Stimulated activated CD8-positive, alpha-beta memory T cell treated with anti-CD3 and anti-CD28 coated beads, Interleukin-2, amount 100 ng/mL, for 1 hour (primary cell): ENCODE measurements around the gene C1orf232.
A peak's percentile ranks its signal among the peaks of the same experiment; 100 is the strongest.

Experiments used
- DNase-seq, 2 donors: peaks; one replicate each; pipeline ENCODE4 v3.0.0-alpha.2; 2020; ENCODE audit warnings: low read depth in 2 of 2

Gene C1orf232

DNA sequence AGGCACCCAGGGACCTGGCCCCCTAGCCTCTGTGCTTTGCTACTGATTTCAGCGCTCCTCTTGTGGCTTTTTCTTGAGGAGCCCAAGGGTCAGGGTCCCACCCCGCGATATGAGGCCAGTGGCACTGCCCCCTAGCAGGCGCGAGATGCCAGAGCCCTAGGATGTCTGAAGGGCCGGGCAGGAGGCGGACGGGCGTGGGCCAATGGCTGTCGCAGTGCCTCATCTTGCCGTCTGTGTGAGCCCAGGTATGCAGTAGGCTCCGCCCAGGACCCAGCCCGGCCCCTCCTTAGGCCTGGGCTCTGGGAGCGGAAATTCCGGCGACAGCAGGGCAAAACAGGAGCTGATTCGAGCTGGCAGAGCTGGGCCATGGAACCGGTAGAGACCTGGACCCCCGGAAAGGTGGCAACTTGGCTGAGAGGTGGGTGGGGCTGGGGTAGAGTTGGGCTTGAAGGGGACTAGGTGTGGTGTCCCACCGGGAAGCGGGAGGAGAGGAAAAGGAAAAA is 8.5 kb upstream of the C1orf232 start, which contains the start of gene CNKSR1:
CNKSR1 (plus strand) TSS at position 310 of the 503 bp plus-strand sequence; CDS start at position 367, 57 bp downstream.
- no peak for DNase-seq

DNA sequence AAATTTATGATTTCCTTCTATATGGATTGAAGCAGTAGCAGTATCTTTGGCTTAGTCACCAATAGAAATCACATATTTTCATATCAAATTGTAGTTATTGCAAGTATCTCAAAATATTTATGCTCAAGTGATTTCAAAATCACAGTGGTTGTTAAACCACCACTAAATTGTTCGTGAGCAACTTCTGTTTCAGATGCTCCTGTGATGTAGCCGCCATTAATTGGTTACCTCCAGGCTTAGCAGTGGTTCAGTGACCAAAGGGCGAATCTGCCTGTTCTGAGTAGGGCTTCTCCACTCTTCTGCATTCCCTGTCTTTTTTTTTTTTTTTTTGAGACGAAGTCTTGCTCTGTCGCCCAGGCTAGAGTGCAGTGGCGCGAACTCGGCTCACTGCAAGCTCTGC is 6.6 kb upstream of the C1orf232 start:
- no peak for DNase-seq

DNA sequence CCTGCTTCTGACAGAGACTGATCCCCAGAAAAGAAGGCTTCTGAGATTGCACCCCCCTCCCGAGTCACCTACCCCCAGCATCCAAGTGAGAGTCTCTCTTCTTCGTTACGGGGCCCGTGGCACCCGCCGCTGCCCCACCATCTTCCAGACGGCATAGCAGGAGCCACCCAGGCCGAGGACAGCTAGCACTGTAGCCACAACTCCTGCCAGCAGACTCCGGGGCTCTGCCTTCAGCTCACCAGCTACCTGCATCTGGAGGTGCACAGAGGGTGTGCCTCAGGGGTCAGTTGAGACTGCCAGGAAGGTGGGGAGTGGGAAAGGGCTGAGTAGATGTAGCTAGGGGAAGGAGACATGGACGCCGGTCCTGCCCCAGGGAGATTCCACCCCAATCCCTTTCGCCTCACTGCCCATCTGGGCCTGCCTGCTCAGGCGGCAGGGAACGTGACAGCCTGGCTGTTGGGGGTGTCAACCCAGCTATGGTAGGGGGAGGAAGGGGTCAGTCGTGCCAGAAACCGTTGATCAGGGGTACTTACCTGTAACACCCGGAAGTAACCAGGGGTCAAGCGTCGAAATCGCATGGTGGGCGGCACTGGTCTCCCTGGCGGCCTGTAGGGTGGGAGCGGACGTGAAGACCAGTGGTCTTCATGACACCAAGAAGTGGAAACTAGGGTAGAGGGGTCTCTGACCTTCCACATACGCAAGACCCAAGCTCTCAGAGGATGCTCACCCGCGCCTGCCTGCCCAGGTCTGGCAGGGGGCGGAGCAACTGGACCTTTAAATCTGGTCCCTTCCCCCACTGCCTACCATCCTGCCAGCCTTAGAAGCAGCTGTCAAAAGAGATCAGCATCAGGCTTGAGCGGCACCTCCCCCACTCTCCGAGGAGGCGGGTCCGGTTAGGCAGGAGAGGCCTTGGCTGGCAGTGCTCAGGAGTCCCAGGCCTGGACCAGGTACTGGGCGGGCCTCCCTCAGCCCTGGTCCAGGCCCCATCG is 2.6 kb upstream of the C1orf232 start, which contains the start of gene ZNF593OS:
ZNF593OS (minus strand) TSS at position 749 of the 989 bp plus-strand sequence; CDS start at position 578, 171 bp downstream.
- no peak for DNase-seq

GRCh38 chr1:26170472-26170821 is 1.7 kb upstream of the C1orf232 start:
- no peak for DNase-seq

- peak; percentile 72 to 74 for DNase-seq
These were observed 1.1 kb upstream of the C1orf232 start, which contains the start of gene ZNF593 for GRCh38 chr1:26169669-26170471. Gene ZNF593 (plus strand): TSS chr1:26169908. CDS start chr1:26169984, 76 bp downstream.

DNA sequence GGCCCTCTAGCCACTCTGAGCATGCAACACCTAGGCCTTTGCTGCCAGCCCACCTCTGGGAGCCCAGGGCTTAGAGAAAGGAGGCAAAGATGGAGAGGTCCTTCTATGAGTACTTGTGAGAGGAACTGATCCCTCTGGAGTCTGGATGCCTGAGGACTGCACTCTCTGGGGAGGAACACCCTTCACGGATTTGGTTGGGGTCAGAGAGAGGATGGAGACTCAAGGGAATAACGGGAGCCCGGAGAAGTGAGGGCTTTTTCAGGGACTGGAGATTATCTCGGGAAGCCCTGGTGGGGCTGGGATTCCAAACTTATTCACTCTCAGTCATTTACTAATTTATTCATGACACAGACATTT is 413 bp upstream of the C1orf232 start:
- no peak for DNase-seq

GRCh38 chr1:26166719-26167281 is 2.0 kb downstream of the C1orf232 start:
- DNase-seq, result no peak

GRCh38 chr1:26164861-26165842 is 3.6 kb downstream of the C1orf232 start:
- no peak for DNase-seq

GRCh38 chr1:26164036-26164860 is 4.5 kb downstream of the C1orf232 start:
- DNase-seq, result peak in 1 of 2 donors; percentile 30

- no peak for DNase-seq
These were observed 5.1 kb downstream of the C1orf232 start for GRCh38 chr1:26163684-26164035.

DNA sequence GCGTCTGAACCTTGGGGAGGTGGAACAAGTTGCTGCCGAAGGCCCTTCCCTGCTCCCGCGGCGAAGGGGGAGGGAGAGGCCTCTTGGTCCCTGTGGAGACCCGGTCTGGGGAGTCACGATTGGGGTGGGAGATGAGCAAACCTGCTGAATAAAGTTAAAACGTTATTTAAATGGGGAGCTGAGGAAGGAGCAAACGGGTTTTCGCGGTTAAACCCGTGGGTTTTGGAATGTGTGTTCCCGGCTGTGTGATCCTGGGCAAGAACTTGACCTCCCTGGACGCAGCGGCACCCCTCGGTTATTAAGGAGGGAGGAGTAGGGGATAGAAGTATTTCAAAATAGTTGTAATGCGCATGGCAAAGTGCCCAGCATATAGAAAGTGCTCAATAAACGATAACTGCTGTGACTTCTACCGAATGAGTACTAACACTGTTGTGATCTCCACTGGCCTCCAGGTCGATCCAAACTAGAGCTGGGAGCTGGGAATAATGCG is 6.5 kb downstream of the C1orf232 start:
- no peak for DNase-seq

DNA sequence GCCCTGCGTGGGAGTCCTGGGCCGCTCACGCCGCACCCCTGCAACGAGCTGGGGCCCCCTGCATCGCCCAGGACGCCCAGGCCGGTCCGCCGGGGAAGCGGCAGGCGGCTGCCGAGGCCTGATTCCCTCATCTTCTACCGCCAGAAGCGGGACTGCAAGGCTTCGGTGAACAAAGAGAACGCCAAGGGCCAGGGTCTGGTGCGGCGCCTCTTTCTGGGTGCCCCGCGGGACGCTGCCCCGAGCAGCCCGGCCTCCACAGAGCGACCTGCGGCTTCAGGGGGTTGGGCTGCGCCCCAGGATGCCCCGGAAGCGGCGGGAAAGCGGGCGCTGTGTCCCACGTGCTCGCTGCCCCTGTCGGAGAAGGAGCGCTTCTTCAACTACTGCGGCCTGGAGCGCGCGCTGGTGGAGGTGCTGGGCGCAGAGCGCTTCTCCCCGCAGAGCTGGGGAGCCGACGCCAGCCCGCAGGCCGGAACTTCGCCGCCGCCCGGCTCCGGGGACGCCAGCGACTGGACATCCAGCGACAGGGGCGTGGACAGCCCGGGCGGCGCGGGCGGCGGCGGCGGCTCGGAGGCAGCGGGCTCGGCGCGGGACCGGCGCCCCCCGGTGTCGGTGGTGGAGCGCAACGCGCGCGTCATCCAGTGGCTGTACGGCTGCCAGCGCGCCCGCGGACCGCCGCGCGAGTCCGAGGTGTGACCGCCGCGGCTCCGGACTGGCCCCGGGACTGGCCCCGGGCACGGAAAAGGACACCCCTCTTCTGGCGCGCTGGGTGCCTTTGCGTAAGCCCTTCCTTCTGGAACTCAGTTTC is 7.1 kb downstream of the C1orf232 start:
- no peak for DNase-seq

DNA sequence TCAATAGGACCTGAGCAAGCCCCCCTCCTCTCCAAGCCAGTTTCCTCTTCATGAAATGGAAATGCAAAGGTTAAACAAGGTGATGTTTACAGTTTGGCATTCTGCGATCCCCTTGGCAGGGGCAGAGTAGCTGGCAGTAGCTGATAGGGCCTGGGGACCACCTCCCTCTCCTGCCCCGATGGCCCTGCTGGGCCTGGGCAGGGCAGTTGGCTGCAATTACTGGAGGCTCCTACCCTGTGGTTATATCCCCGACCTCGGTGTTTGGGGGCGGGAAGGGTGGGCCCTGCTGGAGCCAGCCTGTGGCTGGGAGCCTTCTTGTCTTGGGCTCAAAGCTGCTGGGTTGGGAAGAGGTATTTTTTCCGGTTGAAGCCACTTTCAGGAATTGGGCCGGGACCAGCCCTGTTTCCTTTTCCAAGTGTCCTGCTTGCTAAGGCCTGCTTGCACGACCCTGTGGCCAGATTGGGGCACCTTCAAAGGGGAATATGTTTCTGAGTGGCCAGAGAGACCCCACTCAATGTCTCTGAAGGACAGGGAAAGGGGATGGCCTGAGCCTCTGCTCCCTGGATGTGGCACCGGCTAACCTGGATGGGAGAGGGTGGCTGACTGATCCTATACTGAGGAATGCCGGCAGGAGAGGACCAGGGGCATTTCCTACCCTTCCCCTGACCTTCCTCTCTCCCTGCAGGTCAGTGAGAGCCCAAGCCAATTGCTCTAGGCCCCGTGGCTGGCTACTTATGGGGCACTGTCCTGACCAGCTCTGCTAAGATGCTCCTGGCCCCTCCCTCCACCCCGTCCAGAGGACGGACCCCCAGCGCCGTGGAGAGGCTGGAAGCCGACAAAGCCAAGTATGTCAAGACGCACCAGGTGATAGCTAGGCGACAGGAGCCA is 8.0 kb downstream of the C1orf232 start:
- DNase-seq, result no peak

GRCh38 chr1:26159743-26160039 is 9.1 kb downstream of the C1orf232 start:
- no peak for DNase-seq

DNA sequence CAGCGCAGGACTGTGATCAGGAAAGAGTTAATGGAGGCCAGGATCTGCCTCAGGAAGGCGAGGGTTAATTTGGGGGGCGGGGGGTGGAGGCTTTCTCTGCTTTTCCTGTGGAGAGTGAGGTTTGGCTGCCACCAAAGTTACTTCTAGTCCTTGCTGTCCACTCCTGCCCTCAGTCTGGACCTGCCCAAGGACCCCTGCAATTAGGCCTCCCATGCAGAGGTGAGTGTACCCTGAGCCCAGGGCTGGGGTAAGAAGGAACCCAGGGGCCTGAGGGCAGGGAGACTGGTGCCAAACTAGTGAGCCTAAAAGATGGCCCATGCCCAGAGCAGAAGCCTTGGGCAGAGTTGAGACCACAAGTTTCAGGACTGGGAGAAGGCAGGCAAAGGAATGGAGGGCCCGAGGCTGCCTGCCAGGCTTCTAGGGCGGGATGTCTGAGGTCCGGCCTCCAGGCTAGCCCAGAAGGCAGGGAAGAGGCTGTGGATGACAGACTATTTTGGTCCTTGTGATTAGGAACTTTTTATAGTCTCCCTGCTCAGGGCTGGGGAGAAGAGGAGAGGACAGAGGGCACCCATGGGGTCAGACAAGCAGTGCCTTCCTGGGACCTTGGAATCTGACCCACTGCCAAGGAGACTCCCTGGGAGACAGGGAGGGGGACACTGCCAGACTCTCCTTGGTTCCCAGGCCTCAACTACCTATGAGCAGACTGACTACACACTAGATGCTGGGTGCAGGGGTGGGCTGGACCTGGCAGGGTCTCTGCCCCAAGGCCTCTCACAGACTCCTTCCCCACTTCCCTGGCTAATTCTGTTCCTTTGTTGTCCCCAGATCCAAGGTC is 9.6 kb downstream of the C1orf232 start, which contains the start of gene FAM110D:
FAM110D (plus strand) TSS at position 172 of the 835 bp plus-strand sequence. CDS start 2,213 bp downstream, outside the sequence.
- DNase-seq, result no peak

- DNase-seq, result no peak
These were observed 10.4 kb downstream of the C1orf232 start for GRCh38 chr1:26158271-26158907.
